Measurements from ENCODE around the gene CLCN3. TPM values are rescaled to one million over a fixed set of nuclear protein-coding genes. Genes with fewer than 3 reads are reported as not detected.
"Not testable (repeated sequence)": the region's sequence is repeated elsewhere in the genome, so short reads cannot be mapped to it uniquely, and the experiment has no call there.

Gene CLCN3
- total RNA-seq, 1 experiment from 2014 or later = 48.9 TPM

GRCh38 chr4:169761846-169762245, 141.5 kb downstream of the CLCN3 start:
- no peak for DNase-seq (ENCODE audit: extremely low read depth, low read depth)

GRCh38 chr4:169765835-169766234, 145.5 kb downstream of the CLCN3 start:
- DNase-seq (ENCODE audit: extremely low read depth, low read depth) = no peak

DNA sequence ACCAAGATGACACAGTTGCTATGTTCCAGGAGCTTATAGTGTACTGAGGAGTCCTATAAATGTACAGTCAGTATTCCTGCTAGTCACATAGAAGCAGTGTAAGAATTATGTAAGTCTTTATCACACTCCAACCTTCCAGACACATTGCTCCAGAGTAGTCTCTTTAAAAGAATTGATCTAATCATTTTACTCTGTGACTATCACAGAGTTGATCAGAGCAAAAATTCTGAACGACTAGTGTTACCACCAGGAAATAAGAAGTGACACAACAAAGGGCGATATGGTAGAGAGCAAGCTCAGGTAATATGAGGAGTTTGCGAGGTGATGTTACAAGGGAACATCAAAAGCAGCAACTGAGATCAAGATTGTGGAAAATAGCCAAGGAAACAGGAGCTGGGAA, 146.4 kb downstream of the CLCN3 start:
- no peak for DNase-seq (ENCODE audit: extremely low read depth, low read depth)

- DNase-seq (ENCODE audit: extremely low read depth, low read depth) = no peak
These were observed 148.0 kb downstream of the CLCN3 start for GRCh38 chr4:169768385-169768784.

DNA sequence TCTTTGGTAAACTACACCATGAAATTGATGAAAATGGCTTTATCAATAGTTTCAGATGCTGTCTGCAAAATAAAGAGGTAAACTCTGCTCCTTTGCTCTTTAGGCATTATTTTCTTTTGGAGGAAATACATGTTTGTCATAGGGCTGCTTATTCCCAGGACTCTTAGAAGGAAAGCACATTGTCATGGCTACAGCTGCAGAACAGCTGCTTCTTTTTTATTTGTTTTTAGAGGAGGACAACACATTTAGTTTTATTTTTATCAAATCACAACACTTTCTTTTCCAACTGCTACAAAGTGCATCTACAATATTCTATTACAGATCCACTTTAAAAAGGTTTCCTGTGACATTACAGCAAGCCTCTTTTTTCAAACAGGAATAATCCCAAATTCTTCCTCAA, 150.0 kb downstream of the CLCN3 start:
- no peak for DNase-seq (ENCODE audit: extremely low read depth, low read depth)

DNA sequence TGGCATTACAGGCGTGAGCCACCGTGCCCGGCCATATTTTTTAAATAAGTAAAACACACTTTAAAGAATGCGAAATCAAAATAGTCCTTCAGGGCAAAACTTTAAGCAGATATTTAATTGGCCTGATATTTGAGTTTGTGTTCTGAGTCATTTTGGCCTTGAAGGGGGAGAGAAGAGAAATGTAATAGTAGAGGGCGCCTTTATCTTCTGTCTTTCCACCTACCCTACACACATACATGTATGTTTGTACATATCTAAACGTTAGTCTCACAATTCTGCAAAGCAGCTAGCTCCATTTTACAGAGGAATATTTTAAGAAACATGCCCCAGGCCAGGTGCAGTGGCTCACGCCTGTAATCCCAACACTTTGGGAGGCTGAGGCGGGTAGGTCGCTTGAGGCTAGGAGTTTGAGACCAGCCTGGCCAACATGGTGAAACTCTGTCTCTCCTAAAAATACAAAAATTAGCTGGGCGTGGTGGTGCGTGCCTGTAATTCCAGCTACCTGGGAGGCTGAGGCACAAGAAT, 151.2 kb downstream of the CLCN3 start:
- not testable (repeated sequence) for DNase-seq (ENCODE audit: extremely low read depth, low read depth)

Other genes with a start within 250 kb of the CLCN3 start
- gene NEK1, start 8.0 kb upstream of the CLCN3 start, total RNA-seq (2014; rRNA removed; shearing (Covaris generic)) = 6.4 and 8.7 TPM in 2 replicates
- gene HPF1, start 137.4 kb downstream of the CLCN3 start, total RNA-seq (2014; rRNA removed; shearing (Covaris generic)) = 24.9 and 25.5 TPM in 2 replicates